ENCODE measurements around the gene NEK9.

NEK9 gene

GRCh38 chr14:75040959-75041358, 85.9 kb downstream of the NEK9 start:
- Histone ChIP-seq H3K27ac (ENCODE audit: low read depth, low read length, severe bottlenecking) (no peak overlapping the region), H3K4me3 (ENCODE audit: extremely low read depth, insufficient read depth, low read length, poor library complexity, severe bottlenecking) (no peak overlapping the region), H3K36me3 (ENCODE audit: control insufficient read depth, insufficient read depth, low read length) (peaks cover 21% of the 10 kb centered on the region), H3K9me3 (ENCODE audit: control insufficient read depth, low read length) (no peaks in the 10 kb centered on the region), H3K4me1 (ENCODE audit: control insufficient read depth, insufficient read depth, low read length, poor library complexity, severe bottlenecking) (no peaks in the 10 kb centered on the region)
- 100% methylated on average over 1 to 2 of the region's 2 CpGs for WGBS, 2 experiments (ENCODE audit: insufficient coverage in 2 of 2)

DNA sequence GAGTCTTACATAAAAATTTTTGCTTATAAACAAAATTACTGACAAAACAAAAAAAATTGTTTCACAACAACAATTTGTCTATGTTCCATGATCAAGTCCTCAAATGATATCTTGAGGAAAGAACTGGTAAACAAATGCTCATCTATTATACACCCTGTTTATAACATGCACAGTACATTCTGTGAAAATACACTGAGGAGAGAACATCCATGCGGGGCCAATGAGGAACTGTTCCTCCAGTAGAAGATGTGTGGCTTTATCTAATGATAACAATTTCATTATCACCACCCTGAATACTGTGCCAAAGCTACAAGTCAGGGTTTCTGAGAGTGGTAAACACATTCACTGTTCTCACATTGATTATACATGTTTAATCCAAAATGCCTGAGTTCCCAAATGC, 86.3 kb downstream of the NEK9 start:
- Histone ChIP-seq H3K36me3 (ENCODE audit: control insufficient read depth, insufficient read depth, low read length) (peaks cover 21% of the 10 kb centered on the region), H3K9me3 (ENCODE audit: control insufficient read depth, low read length) (no peaks in the 10 kb centered on the region), H3K27ac (ENCODE audit: low read depth, low read length, severe bottlenecking) (no peak overlapping the region), H3K4me3 (ENCODE audit: extremely low read depth, insufficient read depth, low read length, poor library complexity, severe bottlenecking) (no peak overlapping the region), H3K4me1 (ENCODE audit: control insufficient read depth, insufficient read depth, low read length, poor library complexity, severe bottlenecking) (no peaks in the 10 kb centered on the region)
- WGBS, 2 experiments (ENCODE audit: insufficient coverage in 2 of 2), result no CpG with 5 or more reads among the region's 1 CpG

GRCh38 chr14:75032939-75033338, 93.9 kb downstream of the NEK9 start:
- 86 to 100% methylated on average over 1 to 2 of the region's 2 CpGs for WGBS, 2 experiments (ENCODE audit: insufficient coverage in 2 of 2)
- no peaks in the 10 kb centered on the region for H3K9me3 ChIP-seq (ENCODE audit: control insufficient read depth, low read length)
- no peak overlapping the region for H3K27ac ChIP-seq (ENCODE audit: low read depth, low read length, severe bottlenecking)

DNA sequence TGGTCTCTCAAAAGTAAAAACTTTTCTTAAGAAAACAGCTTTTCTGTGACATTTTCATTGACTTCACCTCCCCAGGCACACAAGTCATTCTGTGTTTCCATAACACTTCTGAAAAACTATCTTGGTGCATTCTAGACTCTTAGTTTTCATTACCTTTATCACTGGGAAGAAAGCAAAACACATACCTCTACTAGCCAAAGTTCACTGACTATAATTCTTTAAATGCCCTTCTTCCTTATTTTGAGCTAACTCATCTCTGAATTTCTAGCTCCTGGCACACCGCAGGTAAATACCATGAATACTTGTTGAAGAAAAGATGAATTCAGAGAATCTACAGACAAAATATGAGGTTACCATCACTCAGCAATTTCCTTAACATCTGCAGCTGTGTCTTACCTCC, 96.7 kb downstream of the NEK9 start:
- Histone ChIP-seq H3K9me3 (ENCODE audit: control insufficient read depth, low read length) (no peaks in the 10 kb centered on the region), H3K36me3 (ENCODE audit: control insufficient read depth, insufficient read depth, low read length) (peaks cover 43% of the 10 kb centered on the region), H3K27ac (ENCODE audit: low read depth, low read length, severe bottlenecking) (no peak overlapping the region), H3K4me3 (ENCODE audit: extremely low read depth, insufficient read depth, low read length, poor library complexity, severe bottlenecking) (no peak overlapping the region), H3K4me1 (ENCODE audit: control insufficient read depth, insufficient read depth, low read length, poor library complexity, severe bottlenecking) (peaks cover 6% of the 10 kb centered on the region)
- 0% methylated on average over 1 of the region's 1 CpG; no CpG with 5 or more reads in 1 of the 2 experiments for WGBS, 2 experiments (ENCODE audit: insufficient coverage in 2 of 2)

More at GRCh38 chr14:75032939-75033338, 93.9 kb downstream of the NEK9 start:
- H3K36me3 ChIP-seq (ENCODE audit: control insufficient read depth, insufficient read depth, low read length), result peaks cover 46% of the 10 kb centered on the region
- H3K4me1 ChIP-seq (ENCODE audit: control insufficient read depth, insufficient read depth, low read length, poor library complexity, severe bottlenecking), result no peaks in the 10 kb centered on the region
- H3K4me3 ChIP-seq (ENCODE audit: extremely low read depth, insufficient read depth, low read length, poor library complexity, severe bottlenecking), result no peak overlapping the region

All from mesodermal cell (in vitro differentiated cells).